GM19023 (cell line): ENCODE results near the gene DAPK2.

Experiments used
- ATAC-seq: cut with Tn5 transposase; IDR thresholded peaks from one replicate; pipeline ENCODE4 v1.9.1; 2021; ENCODE audit warnings: mild to moderate bottlenecking, moderate library complexity; ENCODE audit not compliant: unreplicated experiment

The DAPK2 gene

DNA sequence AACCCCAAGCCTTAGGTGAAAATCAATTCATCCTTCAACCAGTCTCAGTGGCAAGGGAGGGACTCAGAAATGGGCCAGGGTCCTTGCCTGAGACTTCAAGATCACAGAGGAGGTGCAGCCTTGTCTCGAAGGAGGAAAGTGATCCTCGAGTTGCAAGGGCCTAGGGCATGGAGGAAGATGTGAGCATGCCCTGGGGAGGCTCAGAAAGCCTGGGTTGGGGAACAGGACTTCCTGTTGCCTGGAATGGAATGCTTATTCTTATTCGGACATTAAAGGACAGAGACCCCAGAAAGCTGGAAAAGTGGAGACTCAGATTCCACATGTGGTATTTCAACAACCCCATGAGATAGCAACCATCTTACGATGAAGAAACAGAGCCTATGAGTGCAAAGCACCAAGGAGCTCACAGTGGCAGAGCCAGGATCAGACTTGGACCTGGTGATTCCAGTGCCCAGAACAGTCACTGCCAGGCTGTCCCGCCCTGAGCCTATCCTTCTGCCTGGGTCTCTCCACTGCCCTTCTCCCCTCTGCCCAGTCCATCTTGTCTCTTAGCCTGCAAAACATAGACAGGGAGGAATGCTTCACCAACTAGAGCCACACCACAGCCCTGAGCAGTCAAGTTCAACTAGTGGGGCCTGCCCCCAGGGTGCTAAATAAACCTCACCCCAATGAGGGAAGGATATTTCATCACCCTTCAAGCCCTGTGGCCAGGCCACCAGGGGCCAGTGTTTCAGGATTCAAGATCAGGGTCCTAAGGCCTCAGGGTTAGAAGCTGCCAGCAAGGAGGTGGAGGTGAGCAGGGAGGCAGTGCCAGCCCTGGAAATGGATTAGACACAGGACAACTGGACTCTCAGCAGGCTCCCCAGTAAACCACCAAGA is 21.9 kb downstream of the DAPK2 start:
- ATAC-seq: no peak

DNA sequence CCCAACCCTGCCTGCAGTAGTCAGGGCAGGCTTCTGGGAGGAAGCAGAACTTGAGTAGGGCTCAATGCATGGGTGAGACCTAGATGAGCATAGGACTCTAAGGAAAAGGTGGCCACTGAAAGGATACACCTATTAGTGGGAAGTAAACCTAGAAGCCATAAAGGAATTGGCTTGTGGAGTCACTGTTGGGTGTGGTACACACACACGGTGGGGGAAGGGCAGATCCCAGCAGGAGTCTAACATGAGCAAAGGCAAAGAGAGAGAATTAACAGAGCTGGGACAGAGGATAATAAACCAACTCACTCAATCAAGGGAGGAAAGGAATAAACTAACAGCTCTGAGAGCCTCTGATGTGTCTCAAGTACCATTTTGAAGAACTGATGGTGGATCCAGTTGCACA is 23.1 kb downstream of the DAPK2 start:
- no peak for ATAC-seq

DNA sequence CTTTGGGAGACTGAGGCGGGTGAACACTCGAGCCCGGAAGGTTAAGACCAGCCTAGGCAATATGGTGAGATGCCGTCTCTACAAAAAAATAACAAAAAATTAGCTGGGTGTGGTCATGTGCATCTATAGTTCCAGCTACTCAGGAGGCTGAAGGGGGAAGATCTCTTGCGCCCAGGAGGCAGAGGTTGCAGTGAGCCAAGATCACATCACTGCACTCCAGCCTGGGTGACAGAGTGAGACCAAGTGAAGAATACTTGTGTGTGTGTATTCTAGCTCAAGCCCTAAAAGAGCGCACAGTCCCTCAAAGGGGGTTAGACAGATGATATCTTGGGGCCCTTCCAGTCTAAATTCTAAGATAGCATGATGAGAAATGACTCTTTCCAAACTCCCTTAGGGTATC is 23.7 kb downstream of the DAPK2 start:
- no peak for ATAC-seq

DNA sequence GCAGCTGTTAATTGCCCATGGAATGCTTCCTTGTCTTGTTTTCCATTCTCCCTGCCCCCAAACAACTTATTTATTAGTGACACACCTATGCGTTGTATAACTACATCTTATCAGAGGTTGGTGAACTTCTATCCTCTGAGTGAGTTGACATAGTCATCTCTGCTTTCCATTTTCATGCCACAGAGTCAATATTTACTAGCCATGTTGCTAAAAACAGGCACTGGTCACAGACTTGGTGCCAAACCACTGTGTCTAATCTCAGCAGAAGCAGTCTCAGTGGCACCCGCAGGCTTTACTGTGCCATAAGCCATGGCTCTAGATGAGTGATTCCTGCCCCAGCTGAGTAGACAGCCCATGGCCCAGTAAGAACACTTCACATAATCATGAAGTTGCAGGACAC is 26.5 kb downstream of the DAPK2 start:
- ATAC-seq: peak; percentile 50

DNA sequence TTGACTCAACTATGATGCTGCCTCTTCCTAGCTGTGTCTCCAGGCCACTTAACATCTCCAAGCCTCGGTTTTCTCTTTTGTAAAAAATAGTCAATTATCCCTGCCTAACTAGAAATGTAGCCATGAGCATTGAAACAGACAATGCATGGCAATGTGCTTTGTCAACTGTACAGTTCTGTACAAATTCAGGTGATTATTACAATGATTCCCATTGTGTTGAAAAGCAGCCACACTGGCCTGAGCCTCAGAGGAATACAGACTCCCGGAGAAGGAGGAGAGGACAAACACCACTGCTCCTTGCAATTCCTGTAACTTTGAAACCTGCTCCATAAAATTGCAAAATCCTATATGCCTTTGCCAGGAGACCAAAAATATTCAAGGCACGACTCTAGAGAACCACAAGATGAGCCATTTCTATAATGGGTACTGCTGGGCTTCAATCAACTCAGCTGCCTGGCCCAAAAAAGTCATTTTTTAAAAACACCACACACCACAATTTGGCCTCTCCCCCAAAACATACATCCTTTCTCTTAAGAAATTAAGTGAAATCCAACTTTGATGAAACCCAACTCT is 28.6 kb downstream of the DAPK2 start:
- no peak for ATAC-seq

DNA sequence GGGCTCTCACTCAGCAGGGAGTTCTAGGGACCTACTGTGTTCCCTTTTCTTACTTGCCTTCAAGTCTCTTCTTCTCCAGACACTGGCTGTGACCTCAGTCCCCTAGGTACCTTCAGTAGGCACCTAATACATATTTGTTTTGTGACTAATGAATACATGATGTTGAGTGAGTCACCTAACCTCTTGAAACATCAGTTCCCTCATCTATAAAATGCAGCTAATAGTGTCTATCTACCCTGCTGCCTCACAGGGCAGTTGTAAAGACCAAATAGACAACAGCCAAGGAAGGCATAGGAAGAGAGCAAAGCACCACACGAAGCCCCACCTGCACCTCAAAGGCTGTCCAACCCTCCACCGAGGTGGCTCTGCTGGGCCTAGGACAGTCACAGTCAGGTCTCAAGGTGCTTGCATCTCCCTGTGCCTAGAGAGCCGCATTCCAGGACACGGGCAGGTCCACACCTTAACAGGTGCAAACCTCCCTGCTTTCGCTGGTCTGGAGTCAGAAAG is 29.1 kb downstream of the DAPK2 start:
- no peak for ATAC-seq

DNA sequence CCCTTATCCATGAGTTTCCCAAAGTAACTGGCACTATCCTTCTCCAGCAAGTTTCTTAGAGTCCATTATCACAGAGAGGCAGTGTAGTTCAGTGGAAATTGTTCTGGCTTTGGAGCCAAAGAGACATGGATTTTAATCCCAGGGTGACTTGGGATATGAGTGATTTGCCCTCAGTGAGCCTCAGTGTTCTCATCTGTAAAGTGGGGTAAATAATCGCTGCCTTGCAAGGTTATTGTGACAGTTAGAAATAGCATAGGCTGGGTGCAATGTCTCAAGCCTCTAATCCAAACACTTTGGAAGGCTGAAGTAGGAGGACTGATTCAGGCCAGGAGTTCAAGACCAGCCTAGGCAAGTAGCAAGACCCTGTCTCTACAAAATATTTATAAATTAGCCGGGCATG is 30.0 kb downstream of the DAPK2 start:
- no peak for ATAC-seq

DNA sequence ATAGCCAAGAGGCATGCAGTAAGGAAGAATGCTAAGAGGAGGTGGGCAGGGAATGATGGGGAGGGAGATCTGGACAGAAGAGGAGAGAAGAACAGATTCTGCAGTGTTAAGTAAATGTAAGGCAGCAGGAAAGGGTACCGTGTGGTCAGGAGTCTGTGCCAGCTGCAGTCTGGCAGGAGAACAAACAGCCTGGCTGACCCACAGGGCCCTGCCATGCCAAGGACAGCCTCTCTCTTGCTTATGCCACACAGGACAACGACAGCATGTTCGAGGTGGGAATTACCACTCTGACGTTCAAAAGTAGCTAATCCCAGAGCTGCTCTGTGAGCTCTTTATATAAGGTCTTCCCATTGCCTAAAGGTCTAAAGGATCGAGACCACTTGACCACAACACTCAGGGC is 31.3 kb downstream of the DAPK2 start:
- no peak for ATAC-seq

DNA sequence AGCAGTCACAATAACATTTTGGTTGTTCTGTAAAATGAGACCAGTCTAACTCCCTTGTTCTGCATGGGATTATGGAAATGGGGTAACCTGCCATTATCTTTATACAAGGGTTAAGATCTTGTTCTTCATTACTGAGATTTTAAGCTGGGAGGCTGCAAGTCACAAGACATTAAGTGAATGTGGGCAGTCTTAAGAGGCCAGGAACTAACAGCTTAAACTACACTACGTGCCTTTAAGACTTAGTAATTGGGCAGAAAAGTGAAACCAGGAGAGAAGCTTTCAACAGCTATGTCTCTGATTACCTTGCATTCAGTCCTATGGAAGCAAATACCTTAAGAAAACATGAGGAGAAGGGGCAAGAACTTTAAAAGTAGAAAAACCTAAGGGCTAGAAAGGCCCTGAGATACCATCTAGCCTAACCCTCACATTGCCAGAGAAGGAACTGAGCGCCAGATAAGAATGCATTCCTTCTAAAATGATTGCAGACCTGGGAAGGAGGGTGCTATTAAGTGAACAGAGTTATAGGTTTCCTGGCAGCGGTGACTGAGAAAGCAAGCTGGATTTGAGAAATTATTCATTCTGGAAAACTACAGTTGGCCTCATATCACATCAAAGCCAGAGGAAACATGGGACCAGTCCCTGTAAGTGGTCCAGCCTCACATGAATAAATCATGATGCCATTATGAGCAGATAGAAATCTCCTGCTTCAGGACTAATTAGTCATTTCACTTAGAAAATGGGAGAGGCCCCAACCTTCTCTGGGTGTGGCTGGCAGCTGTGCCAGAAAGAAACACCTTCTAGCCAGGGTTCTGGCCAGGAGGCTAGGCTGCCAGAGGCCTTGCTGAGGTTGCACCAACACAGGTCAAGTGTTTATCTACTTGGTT is 32.9 kb downstream of the DAPK2 start:
- ATAC-seq: no peak

DNA sequence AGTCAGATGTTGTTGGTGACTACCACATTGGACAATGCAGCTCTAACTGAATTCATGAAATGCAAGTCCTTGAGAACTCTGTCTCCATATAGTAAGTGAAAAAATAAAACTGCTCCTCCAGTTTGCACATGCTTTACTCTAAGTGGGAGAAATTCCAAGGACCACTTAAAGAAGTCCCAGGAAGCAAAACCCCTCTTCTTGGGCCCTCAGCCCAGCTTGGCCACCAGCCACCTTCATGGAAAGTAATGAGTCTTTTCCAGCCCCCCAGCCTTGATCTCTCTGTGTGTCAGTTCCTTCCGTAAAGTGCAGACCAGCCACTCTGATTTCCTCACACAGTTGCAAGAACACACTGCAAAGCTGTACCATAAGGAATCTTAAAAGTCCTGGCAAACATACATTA is 34.5 kb downstream of the DAPK2 start:
- no peak for ATAC-seq

DNA sequence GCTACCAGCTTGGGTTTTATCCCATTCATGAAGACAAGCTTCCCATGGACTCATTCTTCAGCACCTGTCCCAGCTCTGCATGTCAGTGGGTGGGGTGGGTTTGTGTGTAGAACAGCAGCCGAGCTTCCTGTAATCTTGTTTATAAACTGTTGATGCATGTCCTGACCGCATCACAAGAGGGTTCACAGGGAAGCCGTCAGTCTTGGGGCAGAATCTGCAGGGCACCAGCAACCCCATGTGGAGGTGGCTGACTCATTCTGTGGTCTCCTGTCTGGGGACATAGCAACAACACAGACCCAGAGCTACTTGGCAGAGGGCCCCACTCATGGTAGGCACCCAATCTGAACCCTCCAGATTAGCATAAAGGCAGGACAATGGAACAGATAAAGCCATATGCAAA is 35.6 kb downstream of the DAPK2 start:
- peak; percentile 78 for ATAC-seq

DNA sequence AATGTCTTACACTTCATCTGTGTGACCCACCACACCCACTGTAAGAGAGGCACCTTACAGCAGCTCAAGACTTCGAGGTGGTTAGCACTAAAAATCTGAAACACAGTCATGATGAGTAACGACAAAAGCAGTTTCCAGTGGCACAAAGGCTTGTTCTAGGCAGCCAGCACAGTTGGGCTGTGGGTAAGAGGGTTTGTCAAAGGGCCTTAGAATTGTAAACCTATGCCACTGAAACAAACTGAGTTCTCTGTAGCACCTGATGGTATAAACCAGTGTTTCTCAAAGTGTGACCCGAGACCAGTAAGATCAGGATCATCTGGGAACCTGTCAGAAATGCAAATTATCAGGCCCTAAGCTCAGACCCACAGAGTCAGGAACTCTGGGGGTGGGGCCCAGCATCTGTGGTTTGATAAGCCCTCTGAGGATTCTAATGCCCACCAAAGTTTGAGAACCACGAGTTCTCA is 36.5 kb downstream of the DAPK2 start:
- no peak for ATAC-seq

DNA sequence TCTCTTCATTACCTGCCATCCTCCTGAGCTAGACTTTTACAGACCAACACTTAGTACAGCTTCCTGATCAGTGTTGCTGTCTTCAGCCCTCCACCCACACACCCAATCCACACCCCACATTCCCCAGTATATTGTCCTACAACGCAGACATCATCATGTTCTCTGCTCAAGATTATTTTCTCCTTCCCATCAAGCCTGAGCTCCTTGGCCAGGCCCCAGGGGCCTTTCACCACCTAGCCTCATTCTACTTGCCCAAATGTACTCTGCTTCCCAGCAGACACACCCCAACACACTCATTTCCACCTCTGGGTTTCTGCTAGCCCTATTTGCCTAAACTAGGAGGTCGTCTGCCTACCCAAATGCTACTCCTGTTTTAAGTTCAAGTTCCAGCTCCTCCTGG is 37.0 kb downstream of the DAPK2 start:
- no peak for ATAC-seq

DNA sequence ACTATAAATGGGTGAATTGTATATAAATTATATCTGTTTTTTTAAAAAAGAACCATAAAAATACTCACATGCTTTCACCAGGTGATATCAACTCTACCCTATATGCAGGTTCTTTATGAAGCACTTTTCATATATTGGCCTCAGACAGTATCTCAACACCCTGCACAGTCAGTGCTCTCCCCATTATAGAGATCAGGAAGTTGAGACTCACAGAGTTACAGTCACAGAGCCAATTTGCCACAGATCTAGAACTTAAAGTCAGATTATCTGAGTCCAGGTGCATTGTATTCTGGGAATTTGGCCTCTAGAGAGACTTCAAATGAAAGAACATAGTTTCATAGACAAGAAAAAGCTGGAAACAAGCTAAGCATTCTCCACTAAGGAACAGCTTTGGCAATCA is 38.1 kb downstream of the DAPK2 start:
- no peak for ATAC-seq

DNA sequence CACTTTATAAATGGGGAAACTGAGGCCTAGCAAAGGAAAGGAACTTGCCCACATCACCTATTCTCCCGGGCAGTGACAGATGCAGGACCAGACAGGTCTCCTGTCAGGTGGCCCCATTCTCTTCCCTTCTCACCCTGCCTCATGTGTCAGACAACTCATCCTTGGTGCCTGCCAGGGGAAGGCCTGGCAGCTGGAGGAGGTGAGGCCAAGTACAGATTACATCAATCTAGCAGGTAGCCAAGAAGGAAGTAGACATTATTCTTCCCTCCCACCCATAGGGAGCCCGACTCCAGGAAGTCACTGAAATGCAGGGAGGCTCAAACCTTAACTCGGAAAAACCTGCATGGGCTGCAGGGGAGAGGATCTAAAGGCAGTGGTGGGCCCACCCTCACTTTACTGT is 39.6 kb downstream of the DAPK2 start:
- ATAC-seq: no peak

DNA sequence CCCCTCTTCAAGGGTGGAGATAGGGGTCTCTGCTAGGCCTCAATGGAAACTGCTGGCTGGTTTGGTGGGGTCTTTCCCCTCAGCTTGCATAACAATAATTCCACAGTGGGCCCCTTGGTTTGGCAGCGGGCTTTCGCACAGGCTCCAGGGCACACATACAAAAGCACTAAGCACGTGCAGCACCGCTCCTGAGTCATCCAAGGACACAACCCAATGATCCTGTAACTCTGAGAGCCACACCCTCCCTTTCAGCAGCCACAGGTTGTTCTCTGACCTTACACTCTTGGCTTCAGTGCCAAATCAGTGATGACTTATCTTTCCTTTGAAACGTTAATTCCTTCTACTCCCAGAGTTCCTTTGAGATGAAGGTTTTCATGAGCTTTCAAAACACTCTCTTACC is 41.7 kb downstream of the DAPK2 start:
- ATAC-seq: no peak

DNA sequence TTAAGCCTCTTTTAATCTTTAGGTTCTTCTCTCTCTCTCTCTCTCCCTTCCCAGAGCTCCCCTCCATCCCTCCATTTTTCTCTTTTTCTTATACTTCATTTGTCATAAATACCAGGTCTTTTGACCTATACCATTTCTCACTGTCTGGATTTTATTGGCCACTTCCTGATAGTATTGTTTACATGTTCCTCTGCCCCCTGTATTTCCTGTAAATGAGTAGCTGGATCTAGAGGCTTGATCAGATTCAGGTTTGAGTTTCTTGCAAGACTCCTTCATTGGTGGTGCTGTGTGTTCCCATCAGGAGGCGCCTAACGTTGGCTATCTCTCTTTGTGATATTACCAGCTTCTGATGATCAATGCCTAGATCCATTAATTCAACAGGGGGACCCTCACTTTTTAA is 42.2 kb downstream of the DAPK2 start:
- no peak for ATAC-seq

DNA sequence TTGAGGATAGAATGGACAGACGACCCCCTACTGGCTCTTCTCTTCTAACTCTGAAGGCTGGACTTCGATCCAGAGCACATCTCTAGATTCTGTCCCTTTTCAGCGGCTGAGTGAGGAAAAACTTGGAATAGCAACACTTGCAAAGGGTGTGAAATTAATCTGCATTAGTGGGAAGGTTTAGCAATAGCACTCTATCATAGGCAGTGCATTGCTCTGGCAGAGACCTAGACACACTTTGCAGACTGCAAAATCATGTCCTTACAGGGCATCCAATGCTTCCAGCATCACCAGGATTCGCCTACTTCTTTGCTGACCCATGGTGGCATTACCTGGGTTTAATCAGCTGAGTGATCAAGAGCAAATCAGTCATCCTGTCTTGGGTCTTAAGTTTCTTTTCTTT is 43.1 kb downstream of the DAPK2 start:
- no peak for ATAC-seq

DNA sequence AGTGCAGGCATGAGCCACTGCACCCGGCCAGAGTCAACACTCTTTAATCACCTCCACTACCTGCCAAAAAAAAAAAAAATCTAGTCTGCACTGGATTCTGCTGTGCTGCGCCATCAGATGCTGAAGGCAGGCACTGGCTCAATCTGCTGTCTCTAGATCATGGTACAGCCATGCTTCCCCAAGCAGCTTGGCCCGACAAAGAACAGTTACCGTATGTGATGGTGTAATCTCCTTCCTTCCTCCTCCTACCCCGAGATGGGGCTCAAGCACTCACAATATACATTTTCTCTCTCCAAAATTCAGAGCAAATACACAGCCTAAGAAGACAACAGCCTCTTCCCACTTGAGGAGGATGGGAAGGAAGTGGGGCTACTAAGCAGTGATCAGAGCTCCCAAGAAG is 45.1 kb downstream of the DAPK2 start:
- no peak for ATAC-seq

DNA sequence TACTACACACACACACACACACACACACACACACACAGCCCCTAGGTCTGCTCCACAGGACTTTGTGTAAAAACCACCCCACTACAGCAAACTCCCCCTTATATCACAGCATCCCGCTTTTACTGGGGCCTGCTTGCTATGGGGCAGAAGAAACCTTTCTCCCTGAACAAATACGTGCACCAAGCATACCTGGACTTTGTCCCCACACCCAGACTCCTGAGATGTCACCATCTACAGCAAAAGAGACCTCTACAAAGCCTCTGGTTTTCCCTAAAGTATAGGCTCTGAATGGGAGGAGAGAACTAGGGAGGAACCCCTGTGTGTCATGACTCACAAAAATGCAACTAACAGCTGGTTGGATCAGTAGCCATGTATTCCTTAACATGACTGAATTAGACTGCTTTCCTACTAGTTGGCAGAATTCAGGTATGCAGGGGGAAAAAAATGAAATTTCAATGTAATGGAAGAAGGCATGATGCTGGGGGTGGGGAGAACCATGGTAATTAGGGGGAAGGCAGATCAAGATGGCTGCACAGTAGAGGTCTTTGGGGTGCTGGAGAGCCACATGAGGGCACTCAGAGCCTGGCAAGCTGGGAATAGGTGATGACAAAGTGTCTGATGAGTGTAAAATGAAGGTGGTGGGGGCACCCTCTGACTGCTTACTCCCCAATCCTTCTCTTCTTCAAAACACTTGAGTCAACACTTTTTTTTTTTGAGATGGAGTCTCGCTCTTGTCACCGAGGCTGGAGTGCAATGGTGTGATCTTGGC is 45.9 kb downstream of the DAPK2 start:
- ATAC-seq: no peak

DNA sequence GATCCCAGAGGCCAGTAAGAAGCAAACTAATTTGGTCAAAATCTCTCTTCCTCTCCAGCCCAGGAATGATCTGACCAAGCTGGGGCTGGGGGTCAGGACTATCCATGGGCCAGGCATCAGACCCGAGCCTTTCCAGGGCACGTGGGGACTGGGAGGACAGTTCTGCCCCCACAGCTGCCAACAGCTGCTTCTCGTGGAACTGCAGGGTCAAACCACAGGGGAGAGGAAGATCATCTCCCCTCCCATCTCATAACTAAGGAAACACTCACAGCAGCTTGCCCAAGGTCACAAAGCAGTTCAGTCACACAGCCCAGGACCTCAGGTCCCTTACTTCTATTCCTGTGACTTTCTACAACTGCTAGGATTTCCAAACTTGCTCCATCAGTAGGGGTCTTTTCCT is 47.1 kb downstream of the DAPK2 start:
- ATAC-seq: no peak
